H1 (cell line): Measurements from ENCODE around the gene CSF1. TPM values are rescaled to one million over a fixed set of nuclear protein-coding genes. Genes with fewer than 3 reads are reported as not detected.

Experiments
- CTCF ChIA-PET: fragments of 300-600 bp; sonication (Branson Sonifier 250); formaldehyde crosslinking; loops from one replicate; lab custom pipeline; 2021; ENCODE audit not compliant: partially characterized antibody; lab: Charles Lee
- POLR2A ChIA-PET: fragments of 300-600 bp; sonication (Branson Sonifier 250); formaldehyde crosslinking; loops from one replicate; lab custom pipeline; 2021; ENCODE audit warnings: inconsistent platforms; ENCODE audit not compliant: partially characterized antibody; lab: Charles Lee
- DNase-seq, 2 experiments: peaks; one replicate each; pipeline versions ENCODE4 v3.0.0 to v3.0.0-alpha.2; 2010 to 2022; ENCODE audit warnings: low spot score in 2 of 2, low read depth in 1 of 2, mixed read lengths in 1 of 2
- FAIRE-seq: peaks from 2 replicates; lab custom pipeline; 2011; peaks lifted over from hg19 to GRCh38; lab: Jason Lieb, UNC
- H2AFZ ChIP-seq: 2 replicates; pipeline ENCODE4 v1.8.1; 2012; ENCODE audit warnings: low read length, inconsistent platforms
- H2AK5ac ChIP-seq: 2 replicates; pipeline ENCODE4 v1.6.1; 2013; ENCODE audit warnings: low read depth, low read length
- H2BK120ac ChIP-seq: replicated peaks from 2 replicates; pipeline ENCODE3; 2013; ENCODE audit warnings: low read depth, low read length, inconsistent platforms
- H2BK12ac ChIP-seq: 2 replicates; pipeline ENCODE4 v1.6.1; 2013; ENCODE audit warnings: low read depth, low read length
- H2BK15ac ChIP-seq: 2 replicates; pipeline ENCODE4 v1.6.1; 2013; ENCODE audit warnings: low read length
- H2BK20ac ChIP-seq: 2 replicates; pipeline ENCODE4 v1.6.1; 2013; ENCODE audit warnings: low read length
- H2BK5ac ChIP-seq: 2 replicates; pipeline ENCODE4 v1.6.1; 2013; ENCODE audit warnings: low read depth, low read length
- H3K14ac ChIP-seq: 2 replicates; pipeline ENCODE4 v1.6.1; 2013; ENCODE audit warnings: inconsistent platforms; ENCODE audit not compliant: insufficient read length
- H3K18ac ChIP-seq: 2 replicates; pipeline ENCODE4 v1.6.1; 2013; ENCODE audit warnings: low read length; ENCODE audit errors: extremely low read depth
- H3K23ac ChIP-seq: 2 replicates; pipeline ENCODE4 v1.6.1; 2013; ENCODE audit warnings: inconsistent platforms; ENCODE audit not compliant: insufficient read length
- H3K23me2 ChIP-seq: 2 replicates; pipeline ENCODE4 v1.6.1; 2013; ENCODE audit warnings: low read depth, low read length
- H3K27ac ChIP-seq: 2 replicates; pipeline ENCODE4 v1.6.1; 2011; ENCODE audit warnings: low read depth, low read length, inconsistent platforms
- H3K27me3 ChIP-seq, 4 experiments: replicated peaks in 1 of 4; 1 replicate in 1 of 4; 2 replicates in 3 of 4; pipeline versions ENCODE4 v1.6.1 to v1.8.1; 2011 to 2013; ENCODE audit warnings: low read length in 3 of 4, mild to moderate bottlenecking in 3 of 4, inconsistent platforms in 2 of 4, mixed read lengths in 2 of 4, moderate library complexity in 1 of 4; ENCODE audit not compliant: control insufficient read depth in 3 of 4, insufficient read depth in 3 of 4; ENCODE audit errors: extremely low read depth in 1 of 4
- H3K36me3 ChIP-seq, 4 experiments: 2 replicates each; pipeline versions ENCODE4 v1.6.1 to v1.8.1; 2011 to 2013; ENCODE audit warnings: mild to moderate bottlenecking in 4 of 4, low read length in 3 of 4, moderate library complexity in 2 of 4, control low read depth in 1 of 4, inconsistent platforms in 1 of 4; ENCODE audit not compliant: insufficient read depth in 4 of 4, control insufficient read depth in 2 of 4
- H3K4ac ChIP-seq: replicated peaks from 2 replicates; pipeline ENCODE3; 2013; ENCODE audit warnings: low read length, low read depth, mixed read lengths, inconsistent platforms; ENCODE audit not compliant: insufficient read length
- H3K4me1 ChIP-seq, 4 experiments: replicated peaks in 1 of 4; 1 replicate in 1 of 4; 2 replicates in 3 of 4; pipeline versions ENCODE4 v1.6.1 to v1.8.1; 2011 to 2013; ENCODE audit warnings: low read length in 3 of 4, inconsistent platforms in 2 of 4, mixed read lengths in 1 of 4; ENCODE audit not compliant: insufficient read depth in 4 of 4, control insufficient read depth in 3 of 4
- H3K4me2 ChIP-seq, 2 experiments: 2 replicates each; pipeline versions ENCODE4 v1.6.1 to v1.8.1; 2011 to 2013; ENCODE audit warnings: low read depth in 2 of 2, low read length in 2 of 2, control low read depth in 1 of 2, inconsistent platforms in 1 of 2, mild to moderate bottlenecking in 1 of 2; ENCODE audit not compliant: insufficient read depth in 1 of 2
- H3K4me3 ChIP-seq, 4 experiments: fragments of 200-600, 300-600 bp in 1 of 4; sonication (generic), shearing (Covaris generic), sonication (Bioruptor Twin) in 1 of 4; 2 replicates each; pipeline versions ENCODE4 v1.5.1 to v1.8.1; 2011 to 2016; ENCODE audit warnings: low read length in 4 of 4, low read depth in 3 of 4, control low read depth in 2 of 4, inconsistent platforms in 2 of 4, mild to moderate bottlenecking in 2 of 4, mixed read lengths in 1 of 4, moderate library complexity in 1 of 4; ENCODE audit not compliant: insufficient read depth in 2 of 4; ENCODE audit errors: extremely low read depth in 1 of 4
- H3K56ac ChIP-seq: replicated peaks from 2 replicates; pipeline ENCODE3; 2013; ENCODE audit warnings: low read depth, mild to moderate bottlenecking, mixed read lengths, low read length, inconsistent platforms; ENCODE audit not compliant: insufficient read length
- H3K79me1 ChIP-seq: 2 replicates; pipeline ENCODE4 v1.6.1; 2013; ENCODE audit warnings: low read depth, low read length, control low read depth
- H3K79me2 ChIP-seq, 2 experiments: 2 replicates each; pipeline versions ENCODE4 v1.6.1 to v1.8.1; 2012 to 2013; ENCODE audit warnings: low read length in 2 of 2, mild to moderate bottlenecking in 2 of 2, inconsistent platforms in 1 of 2; ENCODE audit not compliant: insufficient read depth in 2 of 2, control insufficient read depth in 1 of 2
- H3K9ac ChIP-seq, 4 experiments: replicated peaks in 1 of 4; 1 replicate in 1 of 4; 2 replicates in 3 of 4; pipeline versions ENCODE4 v1.6.1 to v1.8.1; 2011 to 2013; ENCODE audit warnings: low read depth in 3 of 4, low read length in 3 of 4, control low read depth in 2 of 4, mild to moderate bottlenecking in 2 of 4, moderate library complexity in 2 of 4, inconsistent platforms in 1 of 4; ENCODE audit errors: extremely low read depth in 1 of 4
- H3K9me3 ChIP-seq, 2 experiments: 2 replicates each; pipeline versions ENCODE4 v1.6.1 to v1.8.1; 2012 to 2013; ENCODE audit warnings: mild to moderate bottlenecking in 2 of 2, moderate library complexity in 2 of 2, control low read depth in 1 of 2, inconsistent platforms in 1 of 2, low read depth in 1 of 2, low read length in 1 of 2, mixed read lengths in 1 of 2; ENCODE audit not compliant: insufficient read depth in 2 of 2
- H4K20me1 ChIP-seq, 2 experiments: replicated peaks in 1 of 2; 2 replicates each; pipeline versions ENCODE3 to v1.8.1; 2011 to 2013; ENCODE audit warnings: inconsistent platforms in 2 of 2, low read length in 2 of 2, mild to moderate bottlenecking in 1 of 2; ENCODE audit not compliant: insufficient read depth in 2 of 2, control insufficient read depth in 1 of 2
- H4K5ac ChIP-seq: 2 replicates; pipeline ENCODE4 v1.6.1; 2013; ENCODE audit warnings: low read length, low read depth, mixed read lengths, inconsistent platforms; ENCODE audit not compliant: insufficient read length
- H4K8ac ChIP-seq: 2 replicates; pipeline ENCODE4 v1.8.0; 2013; ENCODE audit warnings: mild to moderate bottlenecking, moderate library complexity, low read length, inconsistent platforms; ENCODE audit not compliant: insufficient read depth; ENCODE audit errors: extremely low read depth
- H4K91ac ChIP-seq: replicated peaks from 2 replicates; pipeline ENCODE3; 2013; ENCODE audit warnings: low read length, mixed read lengths, inconsistent platforms; ENCODE audit not compliant: insufficient read length
- CHD1 ChIP-seq: IDR thresholded peaks from 2 replicates; pipeline ENCODE4 v1.6.1; 2012; ENCODE audit warnings: low read depth, low read length, improper control_type of control experiment
- CREB1 ChIP-seq: IDR thresholded peaks from 2 replicates; pipeline ENCODE4 v1.6.1; 2012; ENCODE audit warnings: inconsistent platforms
- CTCF ChIP-seq, 3 experiments: IDR thresholded peaks; 1 replicate in 2 of 3; 2 replicates in 1 of 3; pipeline versions ENCODE4 v1.5.1 to v1.6.1; 2011; ENCODE audit warnings: low read length in 3 of 3, mild to moderate bottlenecking in 3 of 3, inconsistent platforms in 2 of 3, low read depth in 1 of 3, moderate library complexity in 1 of 3; ENCODE audit not compliant: insufficient read depth in 1 of 3; ENCODE audit errors: control extremely low read depth in 1 of 3
- EP300 ChIP-seq, 2 experiments: IDR thresholded peaks; 1 replicate in 1 of 2; 2 replicates in 1 of 2; pipeline ENCODE4 v1.6.1; 2011 to 2012; ENCODE audit warnings: low read depth in 2 of 2, low read length in 2 of 2, mild to moderate bottlenecking in 2 of 2, borderline replicate concordance in 1 of 2, inconsistent platforms in 1 of 2, moderate library complexity in 1 of 2
- FOSL1 ChIP-seq: IDR thresholded peaks from 2 replicates; pipeline ENCODE4 v1.6.1; 2011; ENCODE audit warnings: mild to moderate bottlenecking, low read depth, low read length, moderate library complexity; ENCODE audit not compliant: insufficient read depth
- JUN ChIP-seq: IDR thresholded peaks from 2 replicates; pipeline ENCODE4 v1.6.1; 2011; ENCODE audit warnings: low read depth, mild to moderate bottlenecking, improper control_type of control experiment, low read length
- KDM4A ChIP-seq: IDR thresholded peaks from one replicate; pipeline ENCODE4 v1.7.1; 2012; ENCODE audit warnings: low read depth, mild to moderate bottlenecking, moderate library complexity, low read length, inconsistent platforms; ENCODE audit not compliant: severe bottlenecking
- MAFK ChIP-seq: IDR thresholded peaks from 2 replicates; pipeline ENCODE4 v1.6.1; 2012; ENCODE audit warnings: low read depth, mild to moderate bottlenecking, improper control_type of control experiment, low read length
- RBBP5 ChIP-seq: IDR thresholded peaks from 2 replicates; pipeline ENCODE4 v1.7.1; 2012; ENCODE audit warnings: low read depth, mild to moderate bottlenecking, inconsistent platforms, low read length, moderate library complexity, borderline replicate concordance
- TCF12 ChIP-seq: IDR thresholded peaks from 2 replicates; pipeline ENCODE4 v1.6.1; 2011; ENCODE audit warnings: low read depth, mild to moderate bottlenecking, low read length
- WGBS, 2 experiments: shearing (Covaris generic) in 1 of 2; methylation state at CpG; one replicate each; pipeline versions ENCODE4 v1.1.6 to v1.1.7; 2013 to 2015; ENCODE audit warnings: low lambda C conversion rate in 2 of 2, mixed read lengths in 2 of 2, inconsistent platforms in 1 of 2, low coverage in 1 of 2, missing lambda C conversion rate in 1 of 2; ENCODE audit not compliant: insufficient replicate concordance in 2 of 2, insufficient coverage in 1 of 2, insufficient read length in 1 of 2; ENCODE audit errors: extremely low coverage in 1 of 2, missing lambda C conversion rate in 1 of 2; 5-methylcytosine and 5-hydroxymethylcytosine counted together
- polyA plus RNA-seq, 7 experiments: library from polyadenylated mRNA; depleted of rRNA in 3 of 7; stranded (reverse) in 5 of 7; unstranded in 2 of 7; fragments of >200 nt in 5 of 7; fragments of 200-250 nt in 2 of 7; gene quantifications; 1 replicate in 5 of 7; 2 replicates in 1 of 7; 4 replicates in 1 of 7; pipeline versions ENCODE4 v1.2.1 to v1.2.3, GENCODE V29; 2011 to 2013; ENCODE audit warnings: missing spikeins in 2 of 7, mixed read lengths in 2 of 7
- total RNA-seq: library from RNA; stranded (reverse); fragmentation: NEBNext Ultra II Directional; extraction: Animal tissue kit (Norgen Biotek cat#: 25700); gene quantifications from 2 replicates; pipeline ENCODE4 v1.2.1, GENCODE V29; 2021

The CSF1 gene
- total and polyA plus RNA-seq, 2 of the 8 experiments (the other 6 are each of a cell fraction or from before 2014, with no cell fraction given): 3.3 to 5.4 TPM

DNA sequence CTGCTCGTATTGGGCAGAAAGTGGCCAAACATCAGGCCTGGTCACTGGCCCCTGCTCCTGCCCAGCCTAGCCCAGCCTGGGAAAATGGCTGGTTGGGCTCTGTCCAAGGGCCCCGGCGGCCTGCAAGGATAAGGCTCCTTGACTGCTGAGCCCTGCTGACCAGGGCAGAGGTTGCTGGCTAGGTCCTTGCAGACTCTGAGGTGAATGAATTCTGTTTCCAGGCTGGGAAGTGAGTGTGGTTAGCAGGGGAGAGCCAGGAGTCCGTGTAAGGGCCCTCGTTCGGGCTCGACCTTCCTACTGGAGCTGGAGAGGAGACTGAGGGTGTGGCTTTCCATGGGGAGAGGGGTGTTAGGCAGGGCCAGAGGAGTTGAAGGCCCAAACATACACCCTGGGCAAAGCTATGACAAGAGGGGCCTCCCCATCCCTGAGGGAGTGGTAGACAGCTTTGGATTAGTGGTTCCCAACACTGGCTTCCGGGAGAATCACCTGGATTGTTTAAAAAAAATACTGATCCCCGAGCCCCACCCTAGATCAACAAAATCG, 20.6 kb downstream of the CSF1 start:
- Histone ChIP-seq H2BK15ac (no peak overlapping the region; the same call in 1 of the 2 replicates), H3K56ac (no peak overlapping the region), H3K36me3 (no peaks in the 10 kb centered on the region), H3K79me2 (no peaks in the 10 kb centered on the region), H2BK12ac (peak overlapping the region; percentile 52; the same call in 1 of the 2 replicates), H2AFZ (no peak overlapping the region), H4K5ac (no peak overlapping the region), H2AK5ac (no peak overlapping the region), H3K9me3 (no peaks in the 10 kb centered on the region), H3K4ac (no peak overlapping the region), H3K27me3 (no peaks in the 10 kb centered on the region), H3K18ac (no peak overlapping the region; the same call in 1 of the 2 replicates), H4K20me1 (no peaks in the 10 kb centered on the region), H2BK5ac (peak overlapping the region; percentile 64; the same call in 1 of the 2 replicates), H4K91ac (no peak overlapping the region), H3K9ac (no peak overlapping the region; a peak in 2 of 7 replicates), H4K8ac (no peak overlapping the region), H3K14ac (no peak overlapping the region), H3K4me3 (no peak overlapping the region), H3K23me2 (no peaks in the 10 kb centered on the region), H3K4me1 (peaks cover 4 to 9% (median 5%) of the 10 kb centered on the region in 4 experiments; a peak in 6 of 7 replicates), H3K27ac (peak overlapping the region; percentile 59; the same call in 1 of the 2 replicates), H2BK20ac (no peak overlapping the region), H2BK120ac (no peak overlapping the region), H3K4me2 (peak overlapping the region in 1 of 2 experiments; percentile 29; a peak in 1 of 4 replicates), H3K79me1 (no peaks in the 10 kb centered on the region), H3K23ac (no peak overlapping the region)
- POLR2A ChIA-PET: interaction anchor here (1.7 kb wide), 1 partner anchor 53 kb away, joined by 6 read pairs; the partner anchor contains the start of gene AHCYL1
- CTCF ChIA-PET: interaction anchor here (1.0 to 20.1 kb wide), 9 partner anchors 8 to 155 kb away, joined by 3 to 333 read pairs (median 7); partner anchors contain the start of genes AHCYL1 and CSF1
- FAIRE-seq (peak; percentile 7), DNase-seq (peak; percentile 60 to 89)
- WGBS, 2 experiments: 50% methylated on average over 10 of the region's 10 CpGs; no CpG with 5 or more reads in 1 of the 2 experiments
- TF ChIP-seq CREB1 (no peak), TCF12 (0 out of 2 replicates have a peak, but pooled peaks have one; percentile 52), EP300 (IDR thresholded peaks at IDR 0.05; ENCODE audit: borderline replicate concordance in 1 of 2, low read depth in 2 of 2, low read length in 2 of 2) (peak; percentile 67 to 79; a peak in 2 of 3 replicates), RBBP5 (no peak), CHD1 (no peak), CTCF (IDR thresholded peaks at IDR 0.05; ENCODE audit: control extremely low read depth in 1 of 3, insufficient read depth in 1 of 3, low read depth in 1 of 3, low read length in 3 of 3) (no peak), MAFK (no peak), JUN (no peak), KDM4A (no peak), FOSL1 (no peak)
